Type B pancreatic cell (in vitro differentiated cells): ENCODE data around the gene GBX2. TPM values are rescaled to one million over a fixed set of nuclear protein-coding genes. Genes with fewer than 3 reads are reported as not detected.

Experiments used
- DNase-seq: peaks from one replicate; pipeline ENCODE4 v3.0.0; 2021; ENCODE audit warnings: mixed read lengths; ENCODE audit not compliant: unreplicated experiment; ENCODE audit errors: extremely low spot score
- H3K27ac Mint-ChIP-seq: 2 replicates; pipeline ENCODE4 v1.8.0; 2021; ENCODE audit warnings: mild to moderate bottlenecking, mixed read lengths
- H3K27me3 Mint-ChIP-seq: 2 replicates; pipeline ENCODE4 v1.8.0; 2021; ENCODE audit warnings: mixed read lengths
- H3K36me3 Mint-ChIP-seq: 2 replicates; pipeline ENCODE4 v1.8.0; 2021; ENCODE audit warnings: mixed read lengths
- H3K4me1 Mint-ChIP-seq: one replicate; pipeline ENCODE4 v1.8.0; 2021; ENCODE audit warnings: mixed read lengths; ENCODE audit not compliant: unreplicated experiment
- H3K4me3 Mint-ChIP-seq: 2 replicates; pipeline ENCODE4 v1.8.0; 2021; ENCODE audit warnings: mild to moderate bottlenecking, mixed read lengths
- H3K9me3 Mint-ChIP-seq: 2 replicates; pipeline ENCODE4 v1.8.0; 2021; ENCODE audit warnings: mixed read lengths
- CTCF ChIP-seq: fragments of 200-600 bp; sonication (generic); conservative IDR thresholded peaks from 2 replicates; pipeline ENCODE4 v1.5.0; 2021; ENCODE audit warnings: antibody characterized with exemption, mild to moderate bottlenecking
- total RNA-seq: library from RNA; stranded (reverse); gene quantifications from 2 replicates; pipeline ENCODE4 v1.2.1, GENCODE V29; 2021; ENCODE audit warnings: low replicate concordance

Gene GBX2
- total RNA-seq, 1 donor from 2014 or later, result 2.1 TPM

GRCh38 chr2:236196366-236196765, 28.2 kb upstream of the GBX2 start:
- no peak for DNase-seq
- no peak overlapping the region for H3K27ac Mint-ChIP-seq
- no peak overlapping the region for H3K4me3 Mint-ChIP-seq
- no peaks in the 10 kb centered on the region for H3K4me1 Mint-ChIP-seq
- H3K27me3 Mint-ChIP-seq, result peaks cover 13% of the 10 kb centered on the region
- no peaks in the 10 kb centered on the region for H3K36me3 Mint-ChIP-seq
- no peaks in the 10 kb centered on the region for H3K9me3 Mint-ChIP-seq
- no peak for TF ChIP-seq CTCF

- TF ChIP-seq CTCF, result no peak
- no peaks in the 10 kb centered on the region for H3K9me3 Mint-ChIP-seq
- H3K27ac Mint-ChIP-seq, result no peak overlapping the region
- no peaks in the 10 kb centered on the region for H3K4me1 Mint-ChIP-seq
- no peaks in the 10 kb centered on the region for H3K36me3 Mint-ChIP-seq
- H3K27me3 Mint-ChIP-seq, result peaks cover 13% of the 10 kb centered on the region
- no peak for DNase-seq
- no peak overlapping the region for H3K4me3 Mint-ChIP-seq
Observed at GRCh38 chr2:236195726-236196125, 27.5 kb upstream of the GBX2 start.

- Mint-ChIP-seq H3K4me3 (no peak overlapping the region), H3K27ac (no peak overlapping the region), H3K9me3 (no peaks in the 10 kb centered on the region), H3K27me3 (peaks cover 13% of the 10 kb centered on the region), H3K4me1 (no peaks in the 10 kb centered on the region), H3K36me3 (no peaks in the 10 kb centered on the region)
- TF ChIP-seq CTCF, result no peak
- no peak for DNase-seq
Observed at GRCh38 chr2:236194786-236195185, 26.6 kb upstream of the GBX2 start.

GRCh38 chr2:236193026-236193425, 24.8 kb upstream of the GBX2 start:
- no peaks in the 10 kb centered on the region for H3K4me1 Mint-ChIP-seq
- no peak overlapping the region for H3K4me3 Mint-ChIP-seq
- H3K27ac Mint-ChIP-seq, result no peak overlapping the region
- H3K36me3 Mint-ChIP-seq, result no peaks in the 10 kb centered on the region
- DNase-seq, result no peak
- H3K9me3 Mint-ChIP-seq, result no peaks in the 10 kb centered on the region
- TF ChIP-seq CTCF, result no peak
- H3K27me3 Mint-ChIP-seq, result peaks cover 13% of the 10 kb centered on the region

- DNase-seq, result no peak
- Mint-ChIP-seq H3K27ac (no peak overlapping the region), H3K27me3 (peaks cover 21% of the 10 kb centered on the region)
Observed at GRCh38 chr2:236190674-236191073, 22.5 kb upstream of the GBX2 start.

More at GRCh38 chr2:236190674-236191073, 22.5 kb upstream of the GBX2 start:
- no peak overlapping the region for H3K4me3 Mint-ChIP-seq
- H3K36me3 Mint-ChIP-seq, result no peaks in the 10 kb centered on the region
- H3K4me1 Mint-ChIP-seq, result no peaks in the 10 kb centered on the region
- TF ChIP-seq CTCF, result no peak
- H3K9me3 Mint-ChIP-seq, result no peaks in the 10 kb centered on the region
